ENCODE data around the gene TENM3.

Gene TENM3

GRCh38 chr4:182832352-182833120, 589.3 kb downstream of the TENM3 start:
- Histone ChIP-seq H3K4me1 (ENCODE audit: low read length) (peaks cover 10% of the 10 kb centered on the region), H3K4me2 (ENCODE audit: low read length) (no peak overlapping the region), H3K4me3 (ENCODE audit: low read length) (no peak overlapping the region), H3K27me3 (ENCODE audit: low read depth, low read length) (peaks cover 12% of the 10 kb centered on the region), H3K27ac (ENCODE audit: low read length) (no peak overlapping the region), H3K36me3 (replicated peaks; ENCODE audit: low read depth, low read length) (no peaks in the 10 kb centered on the region), H3K9me3 (ENCODE audit: insufficient read depth, low read length) (no peaks in the 10 kb centered on the region), H3K79me2 (ENCODE audit: low read length) (no peaks in the 10 kb centered on the region), H2AFZ (ENCODE audit: low read depth, low read length) (no peak overlapping the region), H4K20me1 (ENCODE audit: insufficient read depth, low read length) (no peaks in the 10 kb centered on the region), H3K9ac (ENCODE audit: low read length) (no peak overlapping the region)
- TF ChIP-seq CTCF (IDR thresholded peaks at IDR 0.05; ENCODE audit: low read depth, low read length) (no peak), EZH2phosphoT487 (IDR thresholded peaks at IDR 0.05; ENCODE audit: low read depth) (no peak)

- no peaks in the 10 kb centered on the region for H3K9me3 ChIP-seq (ENCODE audit: insufficient read depth, low read length)
- no peaks in the 10 kb centered on the region for H3K79me2 ChIP-seq (ENCODE audit: low read length)
- no peaks in the 10 kb centered on the region for H4K20me1 ChIP-seq (ENCODE audit: insufficient read depth, low read length)
- peaks cover 12% of the 10 kb centered on the region for H3K27me3 ChIP-seq (ENCODE audit: low read depth, low read length)
- no peak overlapping the region for H3K27ac ChIP-seq (ENCODE audit: low read length)
- H3K4me1 ChIP-seq (ENCODE audit: low read length), result peaks cover 10% of the 10 kb centered on the region
- no peak overlapping the region for H3K4me2 ChIP-seq (ENCODE audit: low read length)
- H3K4me3 ChIP-seq (ENCODE audit: low read length), result no peak overlapping the region
- no peak for TF ChIP-seq CTCF (IDR thresholded peaks at IDR 0.05; ENCODE audit: low read depth, low read length)
- no peak for TF ChIP-seq EZH2phosphoT487 (IDR thresholded peaks at IDR 0.05; ENCODE audit: low read depth)
- H3K36me3 ChIP-seq (replicated peaks; ENCODE audit: low read depth, low read length), result no peaks in the 10 kb centered on the region
- H3K9ac ChIP-seq (ENCODE audit: low read length), result no peak overlapping the region
- no peak overlapping the region for H2AFZ ChIP-seq (ENCODE audit: low read depth, low read length)
These were observed 592.0 kb downstream of the TENM3 start for GRCh38 chr4:182835006-182835740.

- H3K9ac ChIP-seq (ENCODE audit: low read length), result no peak overlapping the region
- H3K4me3 ChIP-seq (ENCODE audit: low read length), result no peak overlapping the region
- no peak overlapping the region for H3K27ac ChIP-seq (ENCODE audit: low read length)
- no peaks in the 10 kb centered on the region for H3K36me3 ChIP-seq (replicated peaks; ENCODE audit: low read depth, low read length)
- H3K27me3 ChIP-seq (ENCODE audit: low read depth, low read length), result no peaks in the 10 kb centered on the region
- H3K4me2 ChIP-seq (ENCODE audit: low read length), result no peak overlapping the region
- no peak for TF ChIP-seq EZH2phosphoT487 (IDR thresholded peaks at IDR 0.05; ENCODE audit: low read depth)
- H3K79me2 ChIP-seq (ENCODE audit: low read length), result no peaks in the 10 kb centered on the region
- H3K4me1 ChIP-seq (ENCODE audit: low read length), result no peaks in the 10 kb centered on the region
- no peak overlapping the region for H2AFZ ChIP-seq (ENCODE audit: low read depth, low read length)
- H4K20me1 ChIP-seq (ENCODE audit: insufficient read depth, low read length), result no peaks in the 10 kb centered on the region
- H3K9me3 ChIP-seq (ENCODE audit: insufficient read depth, low read length), result no peaks in the 10 kb centered on the region
These were observed 594.6 kb downstream of the TENM3 start for GRCh38 chr4:182837831-182838230.

GRCh38 chr4:182838535-182838934, 595.3 kb downstream of the TENM3 start:
- Histone ChIP-seq H3K27ac (ENCODE audit: low read length) (no peak overlapping the region), H3K4me1 (ENCODE audit: low read length) (no peaks in the 10 kb centered on the region), H2AFZ (ENCODE audit: low read depth, low read length) (no peak overlapping the region), H3K9ac (ENCODE audit: low read length) (no peak overlapping the region), H3K4me3 (ENCODE audit: low read length) (no peak overlapping the region), H3K4me2 (ENCODE audit: low read length) (no peak overlapping the region), H3K79me2 (ENCODE audit: low read length) (no peaks in the 10 kb centered on the region), H3K27me3 (ENCODE audit: low read depth, low read length) (no peaks in the 10 kb centered on the region), H3K36me3 (replicated peaks; ENCODE audit: low read depth, low read length) (no peaks in the 10 kb centered on the region), H3K9me3 (ENCODE audit: insufficient read depth, low read length) (no peaks in the 10 kb centered on the region), H4K20me1 (ENCODE audit: insufficient read depth, low read length) (no peaks in the 10 kb centered on the region)
- TF ChIP-seq CTCF (IDR thresholded peaks at IDR 0.05; ENCODE audit: low read depth, low read length) (no peak), EZH2phosphoT487 (IDR thresholded peaks at IDR 0.05; ENCODE audit: low read depth) (no peak)
